SU-DHL-6 (cell line): ENCODE measurements around the gene NANOG.
"Not testable (repeated sequence)": the region's sequence is repeated elsewhere in the genome, so short reads cannot be mapped to it uniquely, and the experiment has no call there.

ENCODE experiments used
- H2AFZ ChIP-seq: fragments of 200-600 bp; sonication (generic); 2 replicates; pipeline ENCODE4 v1.6.1; 2014; ENCODE audit warnings: low read depth, mild to moderate bottlenecking, moderate library complexity, mixed read lengths, antibody characterized with exemption, low read length; ENCODE audit not compliant: severe bottlenecking
- H3F3A ChIP-seq: fragments of 200-600 bp; shearing (Covaris generic); 2 replicates; pipeline ENCODE4 v1.6.0; 2016; ENCODE audit warnings: antibody characterized with exemption, mild to moderate bottlenecking; ENCODE audit not compliant: insufficient read depth
- H3K27ac ChIP-seq: fragments of 200-600 bp; sonication (generic); 2 replicates; pipeline ENCODE4 v1.5.1; 2016; ENCODE audit warnings: low read depth, mild to moderate bottlenecking, low read length, moderate library complexity, mixed read lengths
- H3K27me3 ChIP-seq: fragments of 200-600 bp; sonication (generic), shearing (Covaris generic); 2 replicates; pipeline ENCODE4 v1.6.0; 2014; ENCODE audit warnings: mild to moderate bottlenecking, low read length
- H3K36me3 ChIP-seq: fragments of 200-600 bp; sonication (generic); 2 replicates; pipeline ENCODE4 v1.6.1; 2014; ENCODE audit warnings: mild to moderate bottlenecking, low read length, mixed read lengths
- H3K4me2 ChIP-seq: fragments of 300-600, 200-600 bp; shearing (Covaris generic), sonication (generic); 2 replicates; pipeline ENCODE4 v1.6.0; 2014; ENCODE audit warnings: low read length, low read depth, mild to moderate bottlenecking; ENCODE audit not compliant: poor library complexity, severe bottlenecking
- H3K4me3 ChIP-seq: fragments of 200-600 bp; sonication (generic); 2 replicates; pipeline ENCODE4 v1.5.1; 2014; ENCODE audit warnings: antibody characterized with exemption, low read length, mild to moderate bottlenecking, mixed read lengths; ENCODE audit not compliant: insufficient read depth, poor library complexity, severe bottlenecking
- H3K79me2 ChIP-seq: fragments of 200-600 bp; sonication (generic); 2 replicates; pipeline ENCODE4 v1.6.1; 2014; ENCODE audit warnings: mild to moderate bottlenecking, low read length, moderate library complexity; ENCODE audit not compliant: insufficient read depth
- H3K9ac ChIP-seq: fragments of 200-600 bp; sonication (generic); 2 replicates; pipeline ENCODE4 v1.7.0; 2014; ENCODE audit warnings: mild to moderate bottlenecking, low read length
- H3K9me2 ChIP-seq: fragments of 200-600 bp; sonication (generic); replicated peaks from 2 replicates; pipeline ENCODE4 v1.6.1; 2014; ENCODE audit warnings: low read length; ENCODE audit not compliant: insufficient read depth
- H3K9me3 ChIP-seq: fragments of 200-600 bp; sonication (generic); 2 replicates; pipeline ENCODE4 v1.6.1; 2014; ENCODE audit warnings: low read length, mixed read lengths; ENCODE audit not compliant: insufficient read depth
- H4K20me1 ChIP-seq: fragments of 200-600 bp; sonication (generic); 2 replicates; pipeline ENCODE4 v1.6.1; 2014; ENCODE audit warnings: low read depth, mild to moderate bottlenecking, antibody characterized with exemption, low read length, moderate library complexity, mixed read lengths
- EZH2phosphoT487 ChIP-seq: fragments of 200-600 bp; sonication (generic), shearing (Covaris generic); conservative IDR thresholded peaks from 2 replicates; pipeline ENCODE4 v1.6.1; 2018; ENCODE audit warnings: mild to moderate bottlenecking, antibody characterized with exemption, low read length, moderate library complexity, mixed read lengths
- TF ChIP-seq, protein P1 (sequence below): fragments of 200-600 bp; sonication (generic); IDR thresholded peaks from one replicate; pipeline ENCODE4 v1.5.1; 2017; ENCODE audit warnings: antibody characterized with exemption, mild to moderate bottlenecking, low read length, moderate library complexity; ENCODE audit not compliant: insufficient read depth, poor library complexity, severe bottlenecking

Gene NANOG

GRCh38 chr12:7788294-7788660 lies 925 bp upstream of the NANOG start:
- no peaks in the 10 kb centered on the region for H3F3A ChIP-seq
- no peak overlapping the region for H3K9ac ChIP-seq
- H3K27ac ChIP-seq: no peak overlapping the region
- no peak overlapping the region for H2AFZ ChIP-seq
- H3K4me2 ChIP-seq: no peak overlapping the region
- TF ChIP-seq, protein P1, sequence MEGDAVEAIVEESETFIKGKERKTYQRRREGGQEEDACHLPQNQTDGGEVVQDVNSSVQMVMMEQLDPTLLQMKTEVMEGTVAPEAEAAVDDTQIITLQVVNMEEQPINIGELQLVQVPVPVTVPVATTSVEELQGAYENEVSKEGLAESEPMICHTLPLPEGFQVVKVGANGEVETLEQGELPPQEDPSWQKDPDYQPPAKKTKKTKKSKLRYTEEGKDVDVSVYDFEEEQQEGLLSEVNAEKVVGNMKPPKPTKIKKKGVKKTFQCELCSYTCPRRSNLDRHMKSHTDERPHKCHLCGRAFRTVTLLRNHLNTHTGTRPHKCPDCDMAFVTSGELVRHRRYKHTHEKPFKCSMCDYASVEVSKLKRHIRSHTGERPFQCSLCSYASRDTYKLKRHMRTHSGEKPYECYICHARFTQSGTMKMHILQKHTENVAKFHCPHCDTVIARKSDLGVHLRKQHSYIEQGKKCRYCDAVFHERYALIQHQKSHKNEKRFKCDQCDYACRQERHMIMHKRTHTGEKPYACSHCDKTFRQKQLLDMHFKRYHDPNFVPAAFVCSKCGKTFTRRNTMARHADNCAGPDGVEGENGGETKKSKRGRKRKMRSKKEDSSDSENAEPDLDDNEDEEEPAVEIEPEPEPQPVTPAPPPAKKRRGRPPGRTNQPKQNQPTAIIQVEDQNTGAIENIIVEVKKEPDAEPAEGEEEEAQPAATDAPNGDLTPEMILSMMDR: no peak
- no peak for TF ChIP-seq EZH2phosphoT487
- no peaks in the 10 kb centered on the region for H3K9me2 ChIP-seq
- H3K27me3 ChIP-seq: no peaks in the 10 kb centered on the region; the same call in 1 of the 2 replicates
- H3K4me3 ChIP-seq: no peak overlapping the region
- no peaks in the 10 kb centered on the region for H3K79me2 ChIP-seq
- H3K36me3 ChIP-seq: no peaks in the 10 kb centered on the region
- H3K9me3 ChIP-seq: no peaks in the 10 kb centered on the region
- H4K20me1 ChIP-seq: no peaks in the 10 kb centered on the region

DNA sequence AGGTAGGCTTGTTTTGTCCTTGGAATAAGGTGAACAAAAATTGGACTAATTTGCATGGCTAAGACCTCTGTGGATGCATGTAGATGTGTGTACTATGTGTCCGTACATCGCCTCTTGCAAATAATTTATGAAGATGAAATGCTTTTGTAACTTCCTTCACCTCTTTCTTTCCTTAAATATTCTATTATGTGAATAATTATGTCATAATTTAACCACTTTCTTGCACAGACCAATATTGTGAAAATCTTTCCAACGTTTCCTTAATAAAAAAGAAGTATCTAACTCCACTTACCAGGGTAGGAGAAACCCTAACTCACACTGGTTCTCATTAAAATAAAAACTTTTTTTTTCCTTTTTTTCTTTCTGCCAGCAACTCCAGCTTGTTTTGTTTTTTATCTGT lies 4.0 kb downstream of the NANOG start:
- Histone ChIP-seq H3K4me2 (no peak overlapping the region), H3K36me3 (no peaks in the 10 kb centered on the region)

DNA sequence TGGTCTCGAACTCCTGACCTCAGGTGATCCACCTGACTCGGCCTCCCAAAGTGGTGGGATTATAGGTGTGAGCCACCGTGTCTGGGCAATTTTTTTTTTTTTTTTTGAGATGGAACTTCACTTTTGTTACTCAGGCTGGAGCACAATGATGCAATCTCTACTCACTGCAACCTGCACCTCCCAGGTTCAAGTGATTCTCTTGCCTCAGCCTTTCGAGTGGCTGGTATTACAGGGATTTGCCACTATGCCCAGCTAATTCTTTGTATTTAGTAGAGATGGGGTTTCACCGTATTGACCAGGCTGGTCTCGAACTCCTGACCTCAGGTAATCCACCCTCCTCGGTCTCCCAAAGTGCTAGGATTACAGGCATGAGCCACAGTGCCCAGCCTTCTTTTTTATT lies 8.1 kb downstream of the NANOG start:
- H2AFZ ChIP-seq, H3K9me2 ChIP-seq, H3K4me3 ChIP-seq, H4K20me1 ChIP-seq, H3F3A ChIP-seq, H3K27me3 ChIP-seq, H3K36me3 ChIP-seq, H3K9me3 ChIP-seq, H3K9ac ChIP-seq, H3K4me2 ChIP-seq, H3K27ac ChIP-seq, H3K79me2 ChIP-seq: not testable (repeated sequence)

More for the DNA sequence above, 4.0 kb downstream of the NANOG start:
- H3F3A ChIP-seq: no peaks in the 10 kb centered on the region
- H3K79me2 ChIP-seq: no peaks in the 10 kb centered on the region
- H3K9me2 ChIP-seq: no peaks in the 10 kb centered on the region
- TF ChIP-seq, protein P1: no peak
- TF ChIP-seq EZH2phosphoT487: no peak
- H3K27me3 ChIP-seq: no peaks in the 10 kb centered on the region; the same call in 1 of the 2 replicates
- no peaks in the 10 kb centered on the region for H3K9me3 ChIP-seq
- no peak overlapping the region for H3K9ac ChIP-seq
- H2AFZ ChIP-seq: no peak overlapping the region
- no peaks in the 10 kb centered on the region for H4K20me1 ChIP-seq
- H3K4me3 ChIP-seq: no peak overlapping the region
- H3K27ac ChIP-seq: no peak overlapping the region

DNA sequence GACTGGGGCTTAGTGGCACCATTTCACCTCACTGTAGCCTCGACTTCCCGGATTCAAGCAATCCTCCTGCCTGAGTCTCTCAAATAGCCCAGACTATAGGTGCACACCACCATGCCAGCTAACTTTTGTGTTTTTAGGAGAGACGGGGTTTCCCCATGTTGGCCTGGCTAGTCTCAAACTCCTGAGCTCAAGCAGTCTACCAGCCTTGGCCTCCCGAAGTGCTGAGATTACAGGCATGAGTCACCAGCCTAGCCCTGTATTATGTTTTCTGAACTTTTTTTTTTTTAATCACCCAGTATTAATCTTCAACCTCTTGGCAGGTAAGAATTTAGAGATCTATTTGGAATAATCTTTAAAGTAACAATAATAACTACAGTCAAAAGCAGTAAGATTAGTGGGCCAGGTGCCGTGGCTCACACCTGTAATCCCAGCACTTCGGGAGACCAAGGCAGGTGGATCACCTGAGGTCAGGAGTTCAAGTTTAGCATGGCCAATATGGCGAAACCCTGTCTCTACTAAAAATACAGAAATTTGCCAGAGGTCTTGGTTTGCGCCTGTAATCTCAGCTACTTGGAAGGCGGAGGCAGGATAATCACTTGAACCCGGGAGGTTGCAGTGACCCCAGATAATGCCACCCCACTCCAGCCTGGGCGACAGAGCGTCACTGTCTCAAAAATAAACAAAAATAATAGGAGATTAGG lies 8.6 kb downstream of the NANOG start:
- no peak overlapping the region for H2AFZ ChIP-seq
- H3K36me3 ChIP-seq: no peaks in the 10 kb centered on the region
- H3F3A ChIP-seq: no peaks in the 10 kb centered on the region
- H4K20me1 ChIP-seq: no peaks in the 10 kb centered on the region
- no peak overlapping the region for H3K4me2 ChIP-seq
- H3K9me2 ChIP-seq: no peaks in the 10 kb centered on the region
- H3K9me3 ChIP-seq: no peaks in the 10 kb centered on the region
- H3K4me3 ChIP-seq: no peak overlapping the region
- H3K79me2 ChIP-seq: no peaks in the 10 kb centered on the region
- TF ChIP-seq, protein P1: no peak
- no peak for TF ChIP-seq EZH2phosphoT487
- H3K9ac ChIP-seq: no peak overlapping the region
- H3K27ac ChIP-seq: no peak overlapping the region
- H3K27me3 ChIP-seq: no peaks in the 10 kb centered on the region

DNA sequence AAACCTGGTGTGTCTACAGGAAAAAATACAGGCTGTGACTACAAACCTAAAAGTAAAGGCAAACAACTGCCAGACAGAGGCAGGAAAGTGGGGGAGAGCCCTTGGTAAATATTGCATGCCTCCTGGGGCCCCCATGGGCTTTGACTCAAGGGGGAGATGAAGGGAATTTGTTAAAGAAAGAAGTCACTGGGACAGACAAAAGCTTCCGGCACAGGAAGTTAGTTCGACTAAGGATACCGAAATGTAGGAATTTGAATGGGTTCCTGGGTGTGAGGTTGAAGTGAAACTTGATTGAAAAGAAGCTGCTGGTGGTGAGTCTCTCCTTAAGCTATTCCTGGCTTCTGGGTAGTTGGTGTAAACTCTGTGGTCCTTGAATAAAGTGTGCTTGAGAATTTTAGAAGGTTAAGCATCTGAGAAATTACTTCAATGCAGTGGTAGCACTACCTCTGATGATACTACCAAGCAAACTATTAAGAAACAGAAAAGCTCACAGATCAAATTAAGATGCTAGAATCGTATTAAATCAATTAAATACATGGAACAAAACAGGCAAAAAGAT lies 9.6 kb downstream of the NANOG start:
- H3K27ac ChIP-seq, H3K9ac ChIP-seq, H3K36me3 ChIP-seq, H2AFZ ChIP-seq, H3K9me2 ChIP-seq, H4K20me1 ChIP-seq, H3K4me2 ChIP-seq, H3K9me3 ChIP-seq, H3K27me3 ChIP-seq, H3K79me2 ChIP-seq, H3K4me3 ChIP-seq, H3F3A ChIP-seq: not testable (repeated sequence)
